NT2/D1 (cell line): ENCODE measurements around the gene PHACTR3.
A peak's percentile ranks its signal among the peaks of the same experiment; 100 is the strongest.

ENCODE experiments used
- DNase-seq: peaks from one replicate; pipeline ENCODE4 v3.0.0-alpha.2; 2011; ENCODE audit warnings: low read depth, low spot score
- H3K27me3 ChIP-seq: 2 replicates; pipeline ENCODE4 v1.6.0; 2011; ENCODE audit warnings: mild to moderate bottlenecking; ENCODE audit not compliant: insufficient read length, insufficient read depth
- H3K36me3 ChIP-seq: 2 replicates; pipeline ENCODE4 v1.6.1; 2011; ENCODE audit warnings: mild to moderate bottlenecking, low read length, mixed read lengths; ENCODE audit not compliant: insufficient read depth, insufficient read length
- H3K4me1 ChIP-seq: 2 replicates; pipeline ENCODE4 v1.5.1; 2011; ENCODE audit not compliant: insufficient read depth, insufficient read length
- H3K4me3 ChIP-seq: 2 replicates; pipeline ENCODE4 v1.5.1; 2011; ENCODE audit warnings: low read depth; ENCODE audit not compliant: insufficient read length
- H3K9ac ChIP-seq: 2 replicates; pipeline ENCODE4 v1.6.0; 2011; ENCODE audit warnings: low read depth; ENCODE audit not compliant: insufficient read length
- H3K9me3 ChIP-seq: 2 replicates; pipeline ENCODE4 v1.5.1; 2011; ENCODE audit warnings: mild to moderate bottlenecking, low read length; ENCODE audit not compliant: insufficient read depth
- SUZ12 ChIP-seq: IDR thresholded peaks from 2 replicates; pipeline ENCODE4 v1.6.1; 2011; ENCODE audit not compliant: insufficient read length, insufficient read depth; ENCODE audit errors: extremely low read depth
- YY1 ChIP-seq: IDR thresholded peaks from 2 replicates; pipeline ENCODE4 v1.6.1; 2011; ENCODE audit not compliant: insufficient read length, insufficient read depth
- ZNF274 ChIP-seq: IDR thresholded peaks from 2 replicates; pipeline ENCODE4 v1.6.1; 2011; ENCODE audit warnings: mild to moderate bottlenecking, low read depth, low read length

Gene PHACTR3

DNA sequence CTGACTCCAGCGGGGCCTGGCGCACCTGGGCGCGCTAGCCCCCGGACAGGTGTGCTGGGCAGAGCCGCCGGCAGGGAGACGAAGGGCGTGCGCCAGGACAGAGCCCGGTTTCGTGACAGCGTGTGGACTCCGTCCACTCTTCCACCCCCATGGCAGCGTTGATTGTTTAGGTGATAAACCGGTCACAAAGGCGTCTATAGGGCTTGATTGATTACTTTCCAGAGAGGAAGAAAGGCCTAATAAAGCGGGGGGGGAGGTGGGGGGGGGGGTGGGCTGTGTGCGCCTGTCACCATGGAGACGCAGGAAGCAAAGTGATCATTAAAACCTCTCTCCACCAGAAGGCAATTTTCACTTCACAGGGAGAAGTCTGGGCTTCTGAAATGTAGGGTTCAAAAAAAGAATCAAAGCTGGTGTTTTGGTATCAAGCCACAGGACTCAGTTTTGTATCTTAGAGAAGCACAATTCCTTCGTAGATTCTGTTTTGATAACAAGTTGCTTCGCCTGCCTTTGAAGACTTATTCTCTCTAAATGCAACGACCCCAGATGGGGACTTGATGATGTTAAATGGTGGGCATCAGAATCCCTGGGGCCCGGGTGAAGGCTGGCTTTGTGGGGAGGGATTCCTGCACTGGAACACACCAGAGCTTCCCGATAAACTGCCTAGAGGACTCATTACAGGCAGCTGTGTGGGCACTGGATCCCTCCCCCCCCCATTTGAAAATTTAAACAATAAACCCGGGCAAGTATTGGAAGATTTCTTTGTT lies 1.4 kb downstream of the PHACTR3 start:
- H3K27me3 ChIP-seq, result peaks cover 88% of the 10 kb centered on the region

DNA sequence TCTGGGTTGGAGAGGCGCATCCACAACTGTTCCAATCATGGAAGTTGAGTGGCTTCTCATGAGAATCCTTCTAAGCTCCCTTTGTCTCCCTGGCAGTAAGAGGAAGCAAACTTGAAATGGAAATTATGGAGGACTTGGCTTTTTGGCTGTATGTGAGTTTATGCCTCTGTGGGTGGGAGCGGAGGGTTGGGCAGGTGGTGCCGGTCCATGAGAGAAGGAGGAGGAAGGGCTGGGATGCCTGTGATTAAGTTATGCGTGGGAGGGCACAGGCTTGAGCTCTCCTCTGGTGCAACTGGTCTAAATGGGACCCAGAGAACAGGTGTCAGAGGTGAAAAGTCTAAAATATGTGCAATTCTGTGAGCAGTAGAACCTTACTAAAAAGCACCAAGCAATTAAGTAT lies 2.2 kb downstream of the PHACTR3 start:
- no peak overlapping the region for H3K4me3 ChIP-seq
- H3K9me3 ChIP-seq, result peaks cover 5% of the 10 kb centered on the region; the same call in 1 of the 2 replicates
- H3K4me1 ChIP-seq, result no peaks in the 10 kb centered on the region
- no peaks in the 10 kb centered on the region for H3K36me3 ChIP-seq
- TF ChIP-seq SUZ12 (no peak), YY1 (no peak), ZNF274 (no peak)
- H3K27me3 ChIP-seq, result peaks cover 87% of the 10 kb centered on the region
- no peak overlapping the region for H3K9ac ChIP-seq
- no peak for DNase-seq

More for the DNA sequence above, 1.4 kb downstream of the PHACTR3 start:
- TF ChIP-seq YY1 (no peak), SUZ12 (no peak), ZNF274 (no peak)
- Histone ChIP-seq H3K4me3 (peak overlapping the region; percentile 22), H3K9me3 (peaks cover 4% of the 10 kb centered on the region; the same call in 1 of the 2 replicates), H3K4me1 (no peaks in the 10 kb centered on the region), H3K9ac (peak overlapping the region; percentile 58), H3K36me3 (no peaks in the 10 kb centered on the region)
- no peak for DNase-seq

GRCh38 chr20:59608396-59608795 lies 4.1 kb downstream of the PHACTR3 start:
- Histone ChIP-seq H3K4me3 (no peak overlapping the region), H3K9ac (no peak overlapping the region), H3K27me3 (peaks cover 73% of the 10 kb centered on the region), H3K4me1 (no peaks in the 10 kb centered on the region), H3K36me3 (no peaks in the 10 kb centered on the region), H3K9me3 (peaks cover 5% of the 10 kb centered on the region; the same call in 1 of the 2 replicates)
- no peak for DNase-seq
- TF ChIP-seq YY1 (no peak), SUZ12 (no peak), ZNF274 (no peak)

DNA sequence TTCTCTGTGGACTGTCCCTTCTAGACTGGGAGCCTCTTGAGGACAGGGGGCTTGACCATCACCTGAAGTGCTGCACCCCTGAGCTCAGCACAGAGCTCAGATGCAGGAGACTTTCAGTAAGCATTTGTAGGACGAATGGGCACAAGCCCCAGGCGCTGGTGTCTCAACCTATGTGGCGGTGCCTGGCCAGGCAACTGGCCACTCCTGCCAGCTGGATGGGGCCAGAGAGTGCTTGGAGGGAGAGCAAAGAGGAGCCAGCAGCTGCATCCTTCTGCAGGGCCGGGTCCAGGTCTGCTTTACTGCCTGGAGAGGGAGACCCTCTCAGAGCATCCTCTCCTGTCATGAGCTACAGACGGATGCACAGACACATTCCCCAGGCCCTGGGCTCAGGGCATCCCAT lies 4.5 kb downstream of the PHACTR3 start:
- peaks cover 5% of the 10 kb centered on the region; the same call in 1 of the 2 replicates for H3K9me3 ChIP-seq
- no peaks in the 10 kb centered on the region for H3K4me1 ChIP-seq
- peaks cover 73% of the 10 kb centered on the region for H3K27me3 ChIP-seq
- DNase-seq, result no peak
- H3K4me3 ChIP-seq, result no peak overlapping the region
- H3K36me3 ChIP-seq, result no peaks in the 10 kb centered on the region
- no peak overlapping the region for H3K9ac ChIP-seq
- TF ChIP-seq SUZ12 (no peak), ZNF274 (no peak), YY1 (no peak)

DNA sequence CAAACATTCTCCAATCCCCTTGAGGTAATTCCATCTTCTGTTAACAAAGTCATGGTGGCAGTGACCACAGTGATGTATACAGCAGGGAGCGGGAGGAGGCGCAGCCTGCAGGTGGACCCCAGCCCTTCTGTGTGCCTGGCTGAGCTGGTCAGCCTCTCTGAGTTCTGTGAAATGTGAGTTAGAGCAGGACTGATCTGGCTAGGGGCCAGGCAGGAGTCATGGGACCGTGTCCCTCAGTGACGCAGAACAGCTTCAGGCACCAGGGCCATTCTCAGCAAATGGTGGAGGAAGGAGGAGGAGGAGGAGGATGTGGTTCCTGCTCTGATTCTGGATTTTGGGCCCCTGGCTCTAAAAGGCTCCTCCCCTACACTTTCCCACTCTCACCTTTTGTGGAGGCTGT lies 6.9 kb downstream of the PHACTR3 start:
- H3K9me3 ChIP-seq, result peaks cover 5% of the 10 kb centered on the region; the same call in 1 of the 2 replicates
- H3K9ac ChIP-seq, result no peak overlapping the region
- DNase-seq, result no peak
- peaks cover 60% of the 10 kb centered on the region for H3K27me3 ChIP-seq
- H3K4me3 ChIP-seq, result no peak overlapping the region
- no peaks in the 10 kb centered on the region for H3K36me3 ChIP-seq
- TF ChIP-seq SUZ12 (no peak), ZNF274 (no peak), YY1 (no peak)
- no peaks in the 10 kb centered on the region for H3K4me1 ChIP-seq

DNA sequence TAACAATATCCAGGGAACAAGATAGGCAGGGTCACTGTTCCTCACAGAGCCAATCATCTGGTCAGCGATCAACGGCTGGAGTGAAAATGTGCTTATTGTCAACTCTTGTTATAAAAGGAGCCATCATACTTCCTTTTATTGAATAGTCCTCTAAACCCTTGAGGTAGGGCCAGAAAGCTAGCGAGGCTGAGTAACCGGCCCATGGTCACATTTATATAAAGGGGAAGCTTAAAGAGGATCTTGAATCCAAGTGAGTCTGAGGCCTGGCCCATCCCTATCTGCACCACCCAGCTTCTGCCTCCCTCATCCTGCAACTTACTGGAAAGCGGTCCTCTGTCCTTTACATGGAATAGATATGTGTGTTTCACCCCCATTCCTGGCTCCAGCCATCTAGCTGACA lies 9.5 kb downstream of the PHACTR3 start:
- Histone ChIP-seq H3K9ac (no peak overlapping the region), H3K9me3 (peaks cover 5% of the 10 kb centered on the region; the same call in 1 of the 2 replicates), H3K36me3 (no peaks in the 10 kb centered on the region), H3K27me3 (peaks cover 41% of the 10 kb centered on the region), H3K4me1 (no peaks in the 10 kb centered on the region), H3K4me3 (no peak overlapping the region)
- TF ChIP-seq YY1 (no peak), ZNF274 (no peak), SUZ12 (no peak)
- DNase-seq, result no peak

DNA sequence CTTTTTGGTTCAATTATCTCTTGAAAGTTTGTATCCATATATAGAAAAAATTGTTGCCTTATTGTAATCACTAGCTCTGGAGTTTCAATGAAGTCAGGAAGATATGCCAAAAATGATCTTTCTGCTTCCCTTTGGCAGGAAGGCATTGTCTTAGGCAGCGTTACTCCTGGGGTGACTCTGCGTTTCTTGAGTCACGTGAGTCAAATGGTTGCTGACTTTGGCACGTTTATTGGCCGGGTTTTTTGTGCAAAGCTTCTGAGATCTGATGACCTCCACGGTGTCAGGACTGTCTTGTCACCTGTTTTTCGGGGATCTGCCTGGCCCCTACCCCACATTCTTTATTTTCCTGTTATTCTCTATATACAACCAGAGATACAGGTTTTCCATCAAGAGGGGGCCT lies 10.4 kb downstream of the PHACTR3 start:
- Histone ChIP-seq H3K9me3 (peaks cover 5% of the 10 kb centered on the region; the same call in 1 of the 2 replicates), H3K27me3 (peaks cover 37% of the 10 kb centered on the region), H3K36me3 (no peaks in the 10 kb centered on the region), H3K4me3 (no peak overlapping the region), H3K9ac (no peak overlapping the region), H3K4me1 (no peaks in the 10 kb centered on the region)
- TF ChIP-seq SUZ12 (no peak), YY1 (no peak), ZNF274 (no peak)
- DNase-seq, result no peak
